OCI-LY7 (cell line): ENCODE results near the gene NR3C1.

Source experiments
- CTCF ChIP-seq: fragments of 200-600 bp; sonication (generic); conservative IDR thresholded peaks from 2 replicates; pipeline ENCODE4 v1.5.1; 2014; ENCODE audit warnings: mild to moderate bottlenecking, antibody characterized with exemption, low read length, moderate library complexity, mixed read lengths
- EZH2phosphoT487 ChIP-seq: fragments of 200-600 bp; sonication (generic); IDR thresholded peaks from 2 replicates; pipeline ENCODE4 v1.6.1; 2018; ENCODE audit warnings: low read depth, borderline replicate concordance, mild to moderate bottlenecking, mixed run types, antibody characterized with exemption, low read length, moderate library complexity, mixed read lengths

- TF ChIP-seq CTCF (no peak), EZH2phosphoT487 (no peak)
Observed at GRCh38 chr5:143343042-143343441, 60.4 kb downstream of the NR3C1 start.
